Uterus (tissue), 4 donors: Measurements from ENCODE around the gene MYOCD. TPM values are rescaled to one million over a fixed set of nuclear protein-coding genes. Genes with fewer than 3 reads are reported as not detected.

Experiments
- DNase-seq, 2 donors: peaks; one replicate each; pipeline ENCODE4 v3.0.0-alpha.2; 2019 to 2020
- H3K27ac ChIP-seq, 2 donors: fragments of 200-600 bp; sonication (generic); 1 replicate in 1 of 2; 2 replicates in 1 of 2; pipeline ENCODE4 v1.5.1; 2016 to 2018
- H3K27me3 ChIP-seq, 2 donors: fragments of 200-600 bp; sonication (generic); one replicate each; pipeline ENCODE4 v1.5.1; 2018 to 2019; ENCODE audit warnings: control low read depth in 1 of 2
- H3K36me3 ChIP-seq, 2 donors: fragments of 200-600 bp; sonication (generic); one replicate each; pipeline ENCODE4 v1.5.1; 2019; ENCODE audit warnings: control low read depth in 1 of 2
- H3K4me1 ChIP-seq, 2 donors: fragments of 200-600 bp; sonication (generic); one replicate each; pipeline ENCODE4 v1.5.1; 2018 to 2019; ENCODE audit warnings: control low read depth in 1 of 2
- H3K4me3 ChIP-seq, 2 donors: fragments of 200-600 bp; sonication (generic); 1 replicate in 1 of 2; 2 replicates in 1 of 2; pipeline ENCODE4 v1.5.1; 2018 to 2019; ENCODE audit warnings: mild to moderate bottlenecking in 1 of 2
- H3K9me3 ChIP-seq, 2 donors: fragments of 200-600 bp; sonication (generic); one replicate each; pipeline ENCODE4 v1.5.1; 2019; ENCODE audit warnings: control low read depth in 1 of 2
- CTCF ChIP-seq, 4 experiments: fragments of 200-600 bp in 2 of 4; fragments of 450-650 bp in 2 of 4; sonication (generic) in 2 of 4; IDR thresholded peaks; one replicate each; pipeline ENCODE4 v1.5.1; 2016 to 2019; ENCODE audit warnings: antibody characterized with exemption in 4 of 4, mild to moderate bottlenecking in 2 of 4, moderate library complexity in 1 of 4
- POLR2A ChIP-seq, 2 donors: fragments of 450-650 bp; IDR thresholded peaks; one replicate each; pipeline ENCODE4 v1.6.1; 2016; ENCODE audit warnings: antibody characterized with exemption in 2 of 2, mild to moderate bottlenecking in 1 of 2, moderate library complexity in 1 of 2
- intact Hi-C: fragments of 100-400 bp; cut with DNase I; formaldehyde crosslinking; loops from one replicate; pipeline ENCODE4 v1.15.1; 2023; ENCODE audit warnings: low total_unique reads
- total RNA-seq, 4 donors: library from RNA; depleted of rRNA in 3 of 4; stranded (reverse); fragments of >200 nt in 3 of 4; gene quantifications; one replicate each; pipeline versions ENCODE4 v1.1.0 to v1.2.4, GENCODE V29; 2014 to 2023
- donor health status: DM: yes; HTN: yes; CAD: no.

Gene MYOCD
- total RNA-seq, 4 donors from 2014 or later = 3.3 to 54.6 (median 14.6) TPM

- Histone ChIP-seq H3K4me1 (no peaks in the 10 kb centered on the region), H3K27me3 (no peaks in the 10 kb centered on the region), H3K27ac (no peak overlapping the region), H3K36me3 (no peaks in the 10 kb centered on the region), H3K9me3 (no peaks in the 10 kb centered on the region), H3K4me3 (no peak overlapping the region)
- intact Hi-C loops = no loop called here
- TF ChIP-seq POLR2A (IDR thresholded peaks at IDR 0.05) (no peak), CTCF (IDR thresholded peaks at IDR 0.05) (no peak)
- DNase-seq = no peak
Observed at GRCh38 chr17:12731839-12732238, 66.1 kb downstream of the MYOCD start.

GRCh38 chr17:12732366-12732765, 66.7 kb downstream of the MYOCD start:
- Histone ChIP-seq H3K4me1 (no peaks in the 10 kb centered on the region), H3K27me3 (no peaks in the 10 kb centered on the region), H3K9me3 (no peaks in the 10 kb centered on the region), H3K4me3 (no peak overlapping the region), H3K36me3 (no peaks in the 10 kb centered on the region), H3K27ac (no peak overlapping the region)
- TF ChIP-seq POLR2A (IDR thresholded peaks at IDR 0.05) (no peak), CTCF (IDR thresholded peaks at IDR 0.05) (no peak)
- DNase-seq = no peak
- intact Hi-C loops = no loop called here

- no peak for TF ChIP-seq POLR2A (IDR thresholded peaks at IDR 0.05)
- TF ChIP-seq CTCF (IDR thresholded peaks at IDR 0.05) = no peak
- Histone ChIP-seq H3K27me3 (no peaks in the 10 kb centered on the region), H3K9me3 (no peaks in the 10 kb centered on the region), H3K4me1 (no peaks in the 10 kb centered on the region), H3K36me3 (no peaks in the 10 kb centered on the region), H3K27ac (no peak overlapping the region), H3K4me3 (no peak overlapping the region)
- intact Hi-C loops = no loop called here
- DNase-seq = no peak
Observed at GRCh38 chr17:12734926-12735325, 69.2 kb downstream of the MYOCD start.

- Histone ChIP-seq H3K4me1 (no peaks in the 10 kb centered on the region), H3K27me3 (no peaks in the 10 kb centered on the region), H3K9me3 (no peaks in the 10 kb centered on the region), H3K27ac (no peak overlapping the region), H3K4me3 (no peak overlapping the region), H3K36me3 (no peaks in the 10 kb centered on the region)
- TF ChIP-seq CTCF (IDR thresholded peaks at IDR 0.05) (no peak), POLR2A (IDR thresholded peaks at IDR 0.05) (no peak)
- intact Hi-C loops = no loop called here
- no peak for DNase-seq
Observed at GRCh38 chr17:12735517-12735916, 69.8 kb downstream of the MYOCD start.

- intact Hi-C loops = no loop called here
- no peaks in the 10 kb centered on the region for H3K4me1 ChIP-seq
- H3K27me3 ChIP-seq = no peaks in the 10 kb centered on the region
- no peak overlapping the region for H3K27ac ChIP-seq
- H3K36me3 ChIP-seq = no peaks in the 10 kb centered on the region
- no peak overlapping the region for H3K4me3 ChIP-seq
- no peak for TF ChIP-seq CTCF (IDR thresholded peaks at IDR 0.05)
- no peak for TF ChIP-seq POLR2A (IDR thresholded peaks at IDR 0.05)
- no peak for DNase-seq
- H3K9me3 ChIP-seq = no peaks in the 10 kb centered on the region
Observed at GRCh38 chr17:12736526-12736925, 70.8 kb downstream of the MYOCD start.
